ENCODE measurements around the gene KIF20B. TPM values are rescaled to one million over a fixed set of nuclear protein-coding genes. Genes with fewer than 3 reads are reported as not detected.

KIF20B gene
- total and polyA plus RNA-seq, 2 of the 13 experiments (the other 11 are each of a cell fraction or from before 2014, with no cell fraction given), result 3.5 to 38.6 TPM

GRCh38 chr10:89701242-89702120, at the start of gene KIF20B (continued):
- no peak for TF ChIP-seq AFF4 (CRISPR knock-in tag; IDR thresholded peaks at IDR 0.05)
- 0 out of 2 replicates have a peak, but pooled peaks have one; percentile 23 for TF ChIP-seq ZNF800 (CRISPR knock-in tag; IDR thresholded peaks at IDR 0.05)
- TF ChIP-seq SSRP1 (CRISPR knock-in tag; IDR thresholded peaks at IDR 0.05), result no peak; the same call in 1 of the 2 replicates
- TF ChIP-seq MTA3 (CRISPR knock-in tag; IDR thresholded peaks at IDR 0.05), result no peak
- TF ChIP-seq RBFOX2 (IDR thresholded peaks at IDR 0.05; ENCODE audit: low read depth, low read length), result peak; percentile 80
- TF ChIP-seq ZNF343 (CRISPR knock-in tag; IDR thresholded peaks at IDR 0.05), result 0 out of 2 replicates have a peak, but pooled peaks have one; percentile 30
- no peak for TF ChIP-seq GTF3A (CRISPR knock-in tag; conservative IDR thresholded peaks at IDR 0.05)
- peak; percentile 55; the same call in 1 of the 2 replicates for TF ChIP-seq ZNF598 (CRISPR knock-in tag; IDR thresholded peaks at IDR 0.05; ENCODE audit: borderline replicate concordance)
- no peak for TF ChIP-seq SMC3 (IDR thresholded peaks at IDR 0.05; ENCODE audit: low read length)
- TF ChIP-seq HNRNPL (IDR thresholded peaks at IDR 0.05; ENCODE audit: low read depth, low read length), result 0 out of 2 replicates have a peak, but pooled peaks have one; percentile 36
- TF ChIP-seq PRDM15 (CRISPR knock-in tag; IDR thresholded peaks at IDR 0.05), result peak; percentile 87
- peak; percentile 64 for TF ChIP-seq ZNF264 (CRISPR knock-in tag; IDR thresholded peaks at IDR 0.05)
- no peak for TF ChIP-seq ZNF75D (CRISPR knock-in tag; IDR thresholded peaks at IDR 0.05; ENCODE audit: borderline replicate concordance)
- TF ChIP-seq ZNF883 (CRISPR knock-in tag; IDR thresholded peaks at IDR 0.05; ENCODE audit: not compliant biosample characterization), result peak; percentile 34
- no peak for TF ChIP-seq ZBTB25 (CRISPR knock-in tag; IDR thresholded peaks at IDR 0.05)
- no peak for TF ChIP-seq MAFG (CRISPR knock-in tag; IDR thresholded peaks at IDR 0.05)
- 0 out of 2 replicates have a peak, but pooled peaks have one; percentile 40 for TF ChIP-seq ZNF776 (CRISPR knock-in tag; IDR thresholded peaks at IDR 0.05)
- TF ChIP-seq PCBP1 (IDR thresholded peaks at IDR 0.05; ENCODE audit: borderline replicate concordance, low read depth, low read length), result 0 out of 2 replicates have a peak, but pooled peaks have one; percentile 50
